Activated B cell treated with CpG ODN at 0.5 μM for 24 hours (primary cell): ENCODE measurements around the gene FOXK1. TPM values are rescaled to one million over a fixed set of nuclear protein-coding genes. Genes with fewer than 3 reads are reported as not detected.

Source experiments
- ATAC-seq: fragments of 200-7000 bp; cut with Tn5 transposase; one replicate; pipeline ENCODE4 v1.10.0; 2021; ENCODE audit warnings: low read depth, mild to moderate bottlenecking, moderate library complexity
- CTCF ChIA-PET: fragments of 350-600 bp; sonication (Branson Sonifier 250); formaldehyde crosslinking; loops from one replicate; lab custom pipeline; 2021; ENCODE audit warnings: antibody characterized with exemption; lab: Charles Lee
- POLR2A ChIA-PET: fragments of 350-600 bp; sonication (Branson Sonifier 250); formaldehyde crosslinking; loops from one replicate; lab custom pipeline; 2021; ENCODE audit warnings: antibody characterized with exemption; lab: Charles Lee
- DNase-seq: peaks from one replicate; pipeline ENCODE4 v3.0.0; 2022
- H3K27ac Mint-ChIP-seq: one replicate; pipeline ENCODE4 v1.8.0; 2020; ENCODE audit warnings: mixed read lengths
- H3K27me3 Mint-ChIP-seq: one replicate; pipeline ENCODE4 v1.8.0; 2021; ENCODE audit warnings: mixed read lengths
- H3K36me3 Mint-ChIP-seq: one replicate; pipeline ENCODE4 v1.8.0; 2021; ENCODE audit warnings: low read depth, mixed read lengths
- H3K4me1 Mint-ChIP-seq: one replicate; pipeline ENCODE4 v1.8.0; 2021; ENCODE audit warnings: mixed read lengths
- H3K4me3 Mint-ChIP-seq: one replicate; pipeline ENCODE4 v1.8.0; 2020; ENCODE audit warnings: mild to moderate bottlenecking, mixed read lengths
- H3K9me3 Mint-ChIP-seq: one replicate; pipeline ENCODE4 v1.8.0; 2020; ENCODE audit warnings: mixed read lengths
- intact Hi-C: fragments of 100-400 bp; cut with micrococcal nuclease; formaldehyde crosslinking; loops from one replicate; pipeline ENCODE4 v1.15.1; 2024
- total RNA-seq: library from RNA; stranded (reverse); gene quantifications from 2 replicates; pipeline ENCODE4 v1.2.3, GENCODE V29; 2022
- TF ChIP-seq, protein P1 (sequence below): fragments of 200-600 bp; IDR thresholded peaks from one replicate; pipeline ENCODE4 v1.8.0; 2022; ENCODE audit warnings: antibody characterized with exemption, mild to moderate bottlenecking

FOXK1 gene
- total RNA-seq, 1 donor from 2014 or later = 42.7 TPM

DNA sequence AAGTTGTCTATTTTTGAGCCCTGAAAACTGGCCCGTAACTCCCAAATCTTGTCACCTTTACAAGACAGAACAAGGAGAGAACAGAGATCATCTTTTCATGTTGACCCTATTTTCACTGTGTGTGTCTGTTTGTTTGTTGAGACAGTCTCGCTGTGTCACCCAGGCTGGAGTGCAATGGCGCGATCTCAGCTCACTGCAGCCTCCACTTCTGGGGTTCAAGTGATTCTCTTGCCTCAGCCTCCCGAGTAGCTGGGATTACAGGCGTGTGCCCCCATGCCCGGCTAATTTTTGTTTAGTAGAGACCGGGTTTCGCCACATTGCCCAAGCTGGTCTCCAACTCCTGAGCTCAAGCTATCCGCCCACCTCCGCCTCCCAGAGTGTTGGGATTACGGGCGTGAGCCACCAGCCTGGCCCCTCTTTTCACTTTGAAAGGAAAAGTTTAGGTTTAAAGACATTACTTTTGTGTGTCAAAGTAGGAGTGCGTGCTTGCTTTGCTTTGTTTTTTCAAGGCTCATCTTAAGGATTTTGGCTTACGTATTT lies 32.1 kb downstream of the FOXK1 start:
- no peak overlapping the region for H3K27ac Mint-ChIP-seq
- DNase-seq (no peak), ATAC-seq (no peak)
- intact Hi-C loops = no loop called here
- H3K36me3 Mint-ChIP-seq = peaks cover 37% of the 10 kb centered on the region
- ChIA-PET POLR2A (interaction anchor here (2.0 to 3.0 kb wide), 2 partner anchors 10 to 30 kb away, joined by 9 to 17 read pairs; no protein-coding TSS in a partner anchor), CTCF (no interaction called here)
- no peaks in the 10 kb centered on the region for H3K27me3 Mint-ChIP-seq
- no peak overlapping the region for H3K4me3 Mint-ChIP-seq
- H3K9me3 Mint-ChIP-seq = no peaks in the 10 kb centered on the region
- H3K4me1 Mint-ChIP-seq = peaks cover 48% of the 10 kb centered on the region
- TF ChIP-seq, protein P1, sequence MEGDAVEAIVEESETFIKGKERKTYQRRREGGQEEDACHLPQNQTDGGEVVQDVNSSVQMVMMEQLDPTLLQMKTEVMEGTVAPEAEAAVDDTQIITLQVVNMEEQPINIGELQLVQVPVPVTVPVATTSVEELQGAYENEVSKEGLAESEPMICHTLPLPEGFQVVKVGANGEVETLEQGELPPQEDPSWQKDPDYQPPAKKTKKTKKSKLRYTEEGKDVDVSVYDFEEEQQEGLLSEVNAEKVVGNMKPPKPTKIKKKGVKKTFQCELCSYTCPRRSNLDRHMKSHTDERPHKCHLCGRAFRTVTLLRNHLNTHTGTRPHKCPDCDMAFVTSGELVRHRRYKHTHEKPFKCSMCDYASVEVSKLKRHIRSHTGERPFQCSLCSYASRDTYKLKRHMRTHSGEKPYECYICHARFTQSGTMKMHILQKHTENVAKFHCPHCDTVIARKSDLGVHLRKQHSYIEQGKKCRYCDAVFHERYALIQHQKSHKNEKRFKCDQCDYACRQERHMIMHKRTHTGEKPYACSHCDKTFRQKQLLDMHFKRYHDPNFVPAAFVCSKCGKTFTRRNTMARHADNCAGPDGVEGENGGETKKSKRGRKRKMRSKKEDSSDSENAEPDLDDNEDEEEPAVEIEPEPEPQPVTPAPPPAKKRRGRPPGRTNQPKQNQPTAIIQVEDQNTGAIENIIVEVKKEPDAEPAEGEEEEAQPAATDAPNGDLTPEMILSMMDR = no peak

DNA sequence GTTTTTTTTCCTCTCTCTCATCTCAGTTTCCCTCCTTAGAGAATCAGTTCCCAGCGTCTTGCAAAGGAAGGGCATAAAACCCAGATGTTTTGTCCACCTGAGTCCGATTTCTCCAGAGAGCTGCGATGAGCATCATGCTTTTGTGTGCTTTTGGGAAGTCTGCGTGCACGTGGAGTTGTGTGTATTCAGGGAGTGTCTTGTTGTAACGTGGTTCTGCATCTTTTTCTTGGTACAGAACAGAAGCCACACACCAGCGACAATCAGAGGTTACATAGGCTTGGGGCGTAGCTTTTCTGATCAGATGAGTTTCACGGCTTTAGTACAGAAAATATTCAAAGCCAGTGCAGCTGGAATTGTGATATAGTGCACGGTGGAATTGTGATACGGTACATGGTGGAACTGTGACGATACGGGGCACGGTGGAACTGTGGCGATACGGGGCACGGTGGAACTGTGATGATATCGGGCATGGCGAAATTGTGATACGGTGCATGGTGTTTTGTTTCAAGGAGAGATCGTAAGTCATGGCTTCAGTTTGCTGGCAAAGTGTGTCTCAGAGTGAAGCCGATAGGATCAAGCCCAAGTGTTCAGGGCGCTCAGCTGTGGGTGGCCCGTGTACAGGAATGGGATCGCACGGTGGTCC lies 32.8 kb downstream of the FOXK1 start:
- peaks cover 53% of the 10 kb centered on the region for H3K4me1 Mint-ChIP-seq
- H3K27ac Mint-ChIP-seq = no peak overlapping the region
- H3K4me3 Mint-ChIP-seq = no peak overlapping the region

DNA sequence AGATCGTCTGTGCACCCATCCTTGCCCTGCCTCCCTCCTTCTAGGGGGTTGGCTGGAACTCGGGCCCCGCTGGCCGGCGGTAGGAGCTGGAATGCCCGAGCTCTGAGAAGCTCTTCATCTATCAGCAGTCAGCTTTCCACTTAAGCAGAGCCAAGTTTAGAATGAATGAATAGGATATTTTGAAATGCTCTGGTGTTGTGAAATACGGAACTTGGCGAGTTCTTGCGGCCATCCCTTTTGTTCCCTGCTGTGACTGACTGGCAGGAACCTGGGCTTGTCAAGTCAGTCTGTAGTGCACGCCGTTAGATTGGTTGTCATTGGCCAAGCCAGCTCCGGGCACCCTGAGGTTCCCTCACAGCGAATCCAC lies 33.3 kb downstream of the FOXK1 start:
- TF ChIP-seq, protein P1 = no peak
- Mint-ChIP-seq H3K36me3 (peaks cover 37% of the 10 kb centered on the region), H3K27me3 (no peaks in the 10 kb centered on the region), H3K4me1 (peaks cover 58% of the 10 kb centered on the region), H3K9me3 (no peaks in the 10 kb centered on the region), H3K4me3 (no peak overlapping the region), H3K27ac (no peak overlapping the region)
- ChIA-PET CTCF (no interaction called here), POLR2A (interaction anchor here (1.2 to 1.4 kb wide), 2 partner anchors 30 to 74 kb away, joined by 3 to 4 read pairs; no protein-coding TSS in a partner anchor)
- no peak for DNase-seq
- intact Hi-C loops = no loop called here
- ATAC-seq = no peak

More for the DNA sequence above, 32.8 kb downstream of the FOXK1 start:
- ChIA-PET CTCF (no interaction called here), POLR2A (interaction anchor here (1.4 to 3.0 kb wide), 2 partner anchors 9 to 31 kb away, joined by 4 to 17 read pairs; no protein-coding TSS in a partner anchor)
- DNase-seq (no peak), ATAC-seq (no peak)
- TF ChIP-seq, protein P1 = no peak
- no peaks in the 10 kb centered on the region for H3K9me3 Mint-ChIP-seq
- H3K27me3 Mint-ChIP-seq = no peaks in the 10 kb centered on the region
- intact Hi-C loops = no loop called here
- H3K36me3 Mint-ChIP-seq = peaks cover 37% of the 10 kb centered on the region

DNA sequence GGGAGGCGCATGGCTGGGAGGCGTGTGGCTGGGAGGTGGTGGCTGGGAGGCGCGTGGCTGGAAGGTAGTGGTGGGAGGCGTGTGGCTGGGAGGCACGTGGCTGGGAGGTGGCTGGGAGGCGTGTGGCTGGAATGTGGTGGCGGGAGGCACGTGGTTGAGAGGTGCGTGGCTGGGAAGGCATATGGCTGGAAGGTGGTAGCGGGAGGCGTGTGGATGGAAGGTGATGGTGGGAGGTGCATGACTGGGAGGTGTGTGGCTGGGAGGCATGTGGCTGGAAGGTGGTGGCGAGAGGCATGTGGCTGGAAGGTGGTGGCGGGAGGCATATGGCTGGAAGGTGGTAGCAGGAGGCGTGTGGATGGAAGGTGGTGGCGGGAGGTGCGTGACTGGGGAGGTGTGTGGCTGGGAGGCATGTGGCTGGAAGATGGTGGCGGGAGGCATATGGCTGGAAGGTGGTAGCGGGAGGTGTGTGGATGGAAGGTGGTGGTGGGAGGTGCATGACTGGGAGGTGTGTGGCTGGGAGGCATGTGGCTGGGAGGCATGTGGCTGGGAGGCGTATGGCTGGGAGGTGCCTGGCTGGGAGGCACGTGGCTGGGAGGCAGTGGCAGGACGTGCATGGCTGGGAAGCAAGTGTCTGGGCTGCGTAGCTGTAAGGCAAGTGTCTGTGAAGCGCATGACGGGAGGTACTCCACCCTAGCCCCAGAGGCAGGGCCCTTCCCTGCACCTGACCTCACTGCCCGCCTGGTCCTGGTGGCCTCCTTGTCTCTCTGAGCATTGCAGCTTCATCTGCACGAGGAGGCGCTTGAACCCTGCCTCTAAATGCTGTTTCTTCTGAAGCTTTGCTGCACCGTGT lies 35.1 kb downstream of the FOXK1 start:
- intact Hi-C loops = no loop called here
- ChIA-PET CTCF (no interaction called here), POLR2A (interaction anchor here (0.6 to 0.7 kb wide), 2 partner anchors 29 to 34 kb away, joined by 3 to 4 read pairs; no protein-coding TSS in a partner anchor)
- DNase-seq (no peak), ATAC-seq (no peak)
- Mint-ChIP-seq H3K36me3 (peaks cover 29% of the 10 kb centered on the region), H3K4me3 (no peak overlapping the region), H3K27ac (peak overlapping the region; percentile 14), H3K9me3 (no peaks in the 10 kb centered on the region), H3K4me1 (peaks cover 51% of the 10 kb centered on the region), H3K27me3 (no peaks in the 10 kb centered on the region)
- TF ChIP-seq, protein P1 = no peak

DNA sequence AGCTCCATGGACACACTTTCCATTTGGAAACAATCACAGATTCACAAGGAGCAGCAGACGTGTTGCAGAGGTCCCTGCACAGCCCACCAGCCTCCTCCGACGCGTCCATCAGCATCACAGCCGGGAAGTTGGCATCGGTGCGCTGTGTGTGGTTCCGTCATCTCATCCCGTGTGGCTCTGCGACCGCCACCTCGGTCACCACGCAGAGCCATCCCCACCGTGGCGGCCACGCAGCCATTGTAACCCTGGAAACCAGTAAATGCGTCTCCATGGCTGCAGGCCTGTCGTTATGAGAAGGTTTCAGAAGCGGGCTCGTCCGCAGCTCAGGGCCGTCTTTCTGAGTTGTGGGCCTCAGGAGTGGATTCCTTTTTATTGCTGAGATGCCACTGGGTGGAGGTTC lies 36.0 kb downstream of the FOXK1 start:
- DNase-seq = no peak
- ATAC-seq = no peak
- Mint-ChIP-seq H3K27ac (no peak overlapping the region), H3K27me3 (no peaks in the 10 kb centered on the region), H3K9me3 (no peaks in the 10 kb centered on the region), H3K4me3 (no peak overlapping the region), H3K4me1 (peaks cover 47% of the 10 kb centered on the region), H3K36me3 (peaks cover 31% of the 10 kb centered on the region)
- POLR2A ChIA-PET = interaction anchor here (0.6 to 0.7 kb wide), 2 partner anchors 28 to 35 kb away, joined by 3 to 4 read pairs; no protein-coding TSS in a partner anchor
- intact Hi-C loops = no loop called here
- TF ChIP-seq, protein P1 = no peak
- CTCF ChIA-PET = no interaction called here
